Loucy (cell line): Measurements from ENCODE around the gene FHIT.

Experiments
- H2AFZ ChIP-seq: fragments of 200-600 bp; sonication (generic); 2 replicates; pipeline ENCODE4 v1.6.0; 2016; ENCODE audit warnings: antibody characterized with exemption, mild to moderate bottlenecking, low read length, moderate library complexity
- H3F3A ChIP-seq: fragments of 200-600 bp; 2 replicates; pipeline ENCODE4 v1.6.0; 2016; ENCODE audit warnings: antibody characterized with exemption, low read depth, mild to moderate bottlenecking
- H3K27me3 ChIP-seq: fragments of 200-600 bp; sonication (generic); 2 replicates; pipeline ENCODE4 v1.6.1; 2014; ENCODE audit warnings: low read length, mild to moderate bottlenecking; ENCODE audit not compliant: insufficient read depth, poor library complexity, severe bottlenecking
- H3K36me3 ChIP-seq: fragments of 200-600 bp; sonication (generic); 2 replicates; pipeline ENCODE4 v1.6.1; 2016; ENCODE audit warnings: low read length; ENCODE audit not compliant: insufficient read depth
- H3K4me1 ChIP-seq: fragments of 200-600 bp; sonication (generic); 2 replicates; pipeline ENCODE4 v1.5.1; 2014; ENCODE audit warnings: low read length, mild to moderate bottlenecking; ENCODE audit not compliant: insufficient read depth, poor library complexity, severe bottlenecking
- H3K4me2 ChIP-seq: fragments of 200-600 bp; sonication (generic); 2 replicates; pipeline ENCODE4 v1.6.0; 2014; ENCODE audit warnings: antibody characterized with exemption, low read length, low read depth, mild to moderate bottlenecking; ENCODE audit not compliant: poor library complexity, severe bottlenecking
- H3K4me3 ChIP-seq: fragments of 200-600 bp; sonication (generic); 2 replicates; pipeline ENCODE4 v1.5.1; 2014; ENCODE audit warnings: low read length, mild to moderate bottlenecking, mixed read lengths; ENCODE audit not compliant: poor library complexity, severe bottlenecking
- H3K79me2 ChIP-seq: fragments of 200-600 bp; sonication (generic); 2 replicates; pipeline ENCODE4 v1.6.1; 2014; ENCODE audit warnings: low read length; ENCODE audit not compliant: insufficient read depth
- H3K9ac ChIP-seq: fragments of 200-600 bp; sonication (generic); 2 replicates; pipeline ENCODE4 v1.6.0; 2014; ENCODE audit warnings: mild to moderate bottlenecking, low read depth, low read length, moderate library complexity; ENCODE audit not compliant: poor library complexity, severe bottlenecking
- H3K9me2 ChIP-seq: fragments of 200-600 bp; sonication (generic); replicated peaks from 2 replicates; pipeline ENCODE4 v1.6.1; 2016; ENCODE audit warnings: low read depth, low read length, mixed read lengths
- H3K9me3 ChIP-seq: fragments of 200-600 bp; sonication (generic); 2 replicates; pipeline ENCODE4 v1.6.1; 2014; ENCODE audit warnings: mild to moderate bottlenecking, antibody characterized with exemption, low read length, low read depth; ENCODE audit not compliant: insufficient read depth
- H4K20me1 ChIP-seq: fragments of 200-600 bp; sonication (generic); 2 replicates; pipeline ENCODE4 v1.6.0; 2014; ENCODE audit warnings: antibody characterized with exemption, low read length, mild to moderate bottlenecking; ENCODE audit not compliant: insufficient read depth, poor library complexity, severe bottlenecking
- CTCF ChIP-seq: fragments of 200-600 bp; sonication (generic); conservative IDR thresholded peaks from 2 replicates; pipeline ENCODE4 v1.5.1; 2014; ENCODE audit warnings: mild to moderate bottlenecking, antibody characterized with exemption, low read length
- EZH2phosphoT487 ChIP-seq: fragments of 200-600 bp; IDR thresholded peaks from 2 replicates; pipeline ENCODE4 v1.6.1; 2018; ENCODE audit warnings: antibody characterized with exemption, mild to moderate bottlenecking, moderate library complexity, borderline replicate concordance

FHIT gene

GRCh38 chr3:60582288-60582687 lies 669.0 kb downstream of the FHIT start:
- Histone ChIP-seq H3K4me1 (no peaks in the 10 kb centered on the region), H2AFZ (no peak overlapping the region), H3K4me3 (no peak overlapping the region), H3K27me3 (no peaks in the 10 kb centered on the region), H4K20me1 (no peaks in the 10 kb centered on the region), H3K4me2 (no peak overlapping the region), H3K9me3 (no peaks in the 10 kb centered on the region), H3K36me3 (no peaks in the 10 kb centered on the region), H3F3A (no peaks in the 10 kb centered on the region), H3K79me2 (no peaks in the 10 kb centered on the region), H3K9ac (no peak overlapping the region), H3K9me2 (no peaks in the 10 kb centered on the region)
- TF ChIP-seq EZH2phosphoT487, result no peak
- peak; percentile 48 for TF ChIP-seq CTCF

GRCh38 chr3:60580809-60581208 lies 670.4 kb downstream of the FHIT start:
- H3K4me1 ChIP-seq, result no peaks in the 10 kb centered on the region
- no peak overlapping the region for H2AFZ ChIP-seq
- no peaks in the 10 kb centered on the region for H3K9me3 ChIP-seq
- H3K36me3 ChIP-seq, result no peaks in the 10 kb centered on the region
- no peak overlapping the region for H3K4me3 ChIP-seq
- no peaks in the 10 kb centered on the region for H3K27me3 ChIP-seq
- TF ChIP-seq EZH2phosphoT487 (no peak), CTCF (no peak)
- H3K9me2 ChIP-seq, result no peaks in the 10 kb centered on the region
- no peaks in the 10 kb centered on the region for H3K79me2 ChIP-seq
- no peaks in the 10 kb centered on the region for H4K20me1 ChIP-seq
- H3K9ac ChIP-seq, result no peak overlapping the region
- no peak overlapping the region for H3K4me2 ChIP-seq
- H3F3A ChIP-seq, result no peaks in the 10 kb centered on the region

- H3K4me2 ChIP-seq, result no peak overlapping the region
- H3K36me3 ChIP-seq, result no peaks in the 10 kb centered on the region
- TF ChIP-seq EZH2phosphoT487 (no peak), CTCF (no peak)
- no peaks in the 10 kb centered on the region for H3F3A ChIP-seq
- H2AFZ ChIP-seq, result no peak overlapping the region
- H3K27me3 ChIP-seq, result no peaks in the 10 kb centered on the region
- H3K79me2 ChIP-seq, result no peaks in the 10 kb centered on the region
- H3K4me3 ChIP-seq, result no peak overlapping the region
- no peaks in the 10 kb centered on the region for H3K9me3 ChIP-seq
- no peaks in the 10 kb centered on the region for H4K20me1 ChIP-seq
- H3K4me1 ChIP-seq, result no peaks in the 10 kb centered on the region
- H3K9me2 ChIP-seq, result no peaks in the 10 kb centered on the region
- H3K9ac ChIP-seq, result no peak overlapping the region
These were observed 671.5 kb downstream of the FHIT start for GRCh38 chr3:60579734-60580133.
